Measurements from ENCODE around the gene ATP6V1G1. TPM values are rescaled to one million over a fixed set of nuclear protein-coding genes. Genes with fewer than 3 reads are reported as not detected.

ATP6V1G1 gene
- total and polyA plus RNA-seq, 2 donors (not counting 1 experiment from before 2014, with no cell fraction given): 92.7 to 102 TPM

DNA sequence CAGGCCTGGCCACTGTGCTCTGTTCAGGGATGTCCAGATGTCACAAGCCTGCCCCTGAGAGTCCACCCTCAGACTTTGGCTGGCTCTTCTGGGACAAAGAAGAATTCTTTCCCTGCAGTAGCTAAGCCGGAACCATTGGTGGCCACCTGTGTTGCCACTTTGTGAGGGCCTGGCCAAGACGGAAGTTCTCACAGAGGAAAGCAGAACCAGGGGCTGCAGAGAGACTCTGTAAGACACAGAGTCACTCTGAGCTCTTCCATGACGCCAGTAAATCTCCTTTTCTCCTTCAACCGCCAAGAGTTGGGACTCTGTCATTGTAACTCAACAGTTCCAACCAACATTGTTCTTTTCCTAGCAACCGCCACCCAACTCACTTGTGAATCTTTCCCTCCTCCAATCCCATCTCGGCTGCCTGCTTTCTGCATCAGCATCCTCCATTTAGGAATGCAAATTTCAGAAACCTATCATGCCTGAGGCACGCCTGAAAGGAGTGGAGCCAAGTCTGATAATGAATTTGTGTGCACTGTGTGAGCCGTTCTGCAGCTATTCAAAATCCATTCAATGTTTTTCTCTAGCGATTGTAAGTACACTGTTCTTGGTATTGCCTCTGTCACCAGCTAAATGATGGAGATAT is 37.8 kb upstream of the ATP6V1G1 start:
- Histone ChIP-seq H3K9ac (ENCODE audit: insufficient read depth, low read length) (no peak overlapping the region), H3K27me3 (ENCODE audit: control insufficient read depth, insufficient read depth, low read length) (peaks cover 14% of the 10 kb centered on the region), H3K9me3 (ENCODE audit: control insufficient read depth, insufficient read depth, low read depth, low read length) (no peaks in the 10 kb centered on the region), H3K4me2 (ENCODE audit: extremely low read depth, insufficient read depth, low read length) (no peak overlapping the region), H3K36me3 (ENCODE audit: control insufficient read depth, insufficient read depth, low read length) (no peaks in the 10 kb centered on the region), H4K20me1 (ENCODE audit: control insufficient read depth, extremely low read depth, insufficient read depth, low read length) (no peaks in the 10 kb centered on the region), H2AFZ (ENCODE audit: low read length) (no peak overlapping the region), H3K27ac (ENCODE audit: insufficient read depth, low read length) (no peak overlapping the region), H3K79me2 (ENCODE audit: control insufficient read depth, insufficient read depth, low read length) (no peaks in the 10 kb centered on the region), H3K4me3 (replicated peaks in 1 of 4; ENCODE audit: control extremely low read depth in 1 of 4, insufficient read depth in 1 of 4, low read depth in 3 of 4, low read length in 4 of 4) (no peak overlapping the region), H3K4me1 (ENCODE audit: control insufficient read depth, extremely low read depth, insufficient read depth, low read length) (peaks cover 5% of the 10 kb centered on the region)
- peak in 1 of 2 donors; percentile 79 for DNase-seq (ENCODE audit: low read depth in 2 of 2)
- TF ChIP-seq, protein P1, sequence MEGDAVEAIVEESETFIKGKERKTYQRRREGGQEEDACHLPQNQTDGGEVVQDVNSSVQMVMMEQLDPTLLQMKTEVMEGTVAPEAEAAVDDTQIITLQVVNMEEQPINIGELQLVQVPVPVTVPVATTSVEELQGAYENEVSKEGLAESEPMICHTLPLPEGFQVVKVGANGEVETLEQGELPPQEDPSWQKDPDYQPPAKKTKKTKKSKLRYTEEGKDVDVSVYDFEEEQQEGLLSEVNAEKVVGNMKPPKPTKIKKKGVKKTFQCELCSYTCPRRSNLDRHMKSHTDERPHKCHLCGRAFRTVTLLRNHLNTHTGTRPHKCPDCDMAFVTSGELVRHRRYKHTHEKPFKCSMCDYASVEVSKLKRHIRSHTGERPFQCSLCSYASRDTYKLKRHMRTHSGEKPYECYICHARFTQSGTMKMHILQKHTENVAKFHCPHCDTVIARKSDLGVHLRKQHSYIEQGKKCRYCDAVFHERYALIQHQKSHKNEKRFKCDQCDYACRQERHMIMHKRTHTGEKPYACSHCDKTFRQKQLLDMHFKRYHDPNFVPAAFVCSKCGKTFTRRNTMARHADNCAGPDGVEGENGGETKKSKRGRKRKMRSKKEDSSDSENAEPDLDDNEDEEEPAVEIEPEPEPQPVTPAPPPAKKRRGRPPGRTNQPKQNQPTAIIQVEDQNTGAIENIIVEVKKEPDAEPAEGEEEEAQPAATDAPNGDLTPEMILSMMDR (conservative IDR thresholded peaks at IDR 0.05 in 1 of 2, IDR thresholded peaks at IDR 0.05 in 1 of 2; ENCODE audit: low read depth in 1 of 2, low read length in 2 of 2): no peak
- TF ChIP-seq EZH2 (IDR thresholded peaks at IDR 0.05; ENCODE audit: low read length, missing control alignments): no peak

DNA sequence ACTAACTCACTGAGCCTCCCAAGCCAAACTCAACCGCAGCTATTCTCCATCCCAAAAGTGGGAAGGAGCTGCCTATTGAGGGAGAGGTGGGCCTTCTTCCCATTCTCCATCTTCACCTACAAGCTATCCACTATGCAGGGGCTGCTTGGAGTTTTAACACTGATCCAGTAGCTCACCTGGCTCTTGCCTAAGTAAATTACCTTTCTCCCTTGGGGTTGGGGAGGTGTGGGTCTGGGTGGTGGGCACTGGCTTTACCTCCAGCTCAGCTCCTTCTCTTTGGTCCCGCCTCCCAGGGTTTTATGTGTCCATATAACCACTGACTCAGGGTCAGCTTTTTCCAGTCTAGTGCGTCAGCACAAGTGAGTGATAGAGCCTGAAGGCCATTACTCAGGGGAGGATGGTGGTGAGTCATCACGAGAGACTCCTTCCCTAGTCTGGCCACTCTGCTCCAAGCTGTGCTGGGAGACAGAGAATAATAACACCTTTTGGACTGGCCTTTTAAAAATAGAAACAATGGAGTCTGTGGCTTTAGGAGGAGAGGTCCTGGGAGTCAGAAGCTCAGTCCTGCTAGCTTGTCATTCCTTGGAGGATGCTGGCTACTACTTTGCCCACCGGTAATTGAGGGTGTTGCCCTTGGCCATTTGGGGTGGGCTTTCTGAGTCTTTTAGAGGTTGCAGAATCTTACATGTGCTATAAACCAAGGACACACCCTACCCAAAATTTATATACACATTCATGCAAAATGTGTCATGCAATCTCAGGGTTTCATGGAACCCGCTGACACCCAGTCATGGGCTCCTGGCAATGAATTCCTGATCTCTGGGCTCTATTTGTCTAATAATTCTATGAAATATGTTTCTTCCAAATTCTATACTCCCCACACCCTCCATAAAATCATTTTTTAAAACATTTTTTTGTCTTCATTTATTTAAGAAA is 35.6 kb upstream of the ATP6V1G1 start:
- peaks cover 9% of the 10 kb centered on the region for H3K27me3 ChIP-seq (ENCODE audit: control insufficient read depth, insufficient read depth, low read length)
- peak overlapping the region; percentile 19 for H3K27ac ChIP-seq (ENCODE audit: insufficient read depth, low read length)
- H2AFZ ChIP-seq (ENCODE audit: low read length): no peak overlapping the region
- no peaks in the 10 kb centered on the region for H3K9me3 ChIP-seq (ENCODE audit: control insufficient read depth, insufficient read depth, low read depth, low read length)
- H3K79me2 ChIP-seq (ENCODE audit: control insufficient read depth, insufficient read depth, low read length): no peaks in the 10 kb centered on the region
- no peaks in the 10 kb centered on the region for H3K36me3 ChIP-seq (ENCODE audit: control insufficient read depth, insufficient read depth, low read length)
- no peaks in the 10 kb centered on the region for H4K20me1 ChIP-seq (ENCODE audit: control insufficient read depth, extremely low read depth, insufficient read depth, low read length)
- no peak overlapping the region for H3K4me2 ChIP-seq (ENCODE audit: extremely low read depth, insufficient read depth, low read length)
- H3K4me3 ChIP-seq (replicated peaks in 1 of 4; ENCODE audit: control extremely low read depth in 1 of 4, insufficient read depth in 1 of 4, low read depth in 3 of 4, low read length in 4 of 4): no peak overlapping the region
- peaks cover 5% of the 10 kb centered on the region for H3K4me1 ChIP-seq (ENCODE audit: control insufficient read depth, extremely low read depth, insufficient read depth, low read length)
- TF ChIP-seq, protein P1 (conservative IDR thresholded peaks at IDR 0.05 in 1 of 2, IDR thresholded peaks at IDR 0.05 in 1 of 2; ENCODE audit: low read depth in 1 of 2, low read length in 2 of 2): no peak
- TF ChIP-seq EZH2 (IDR thresholded peaks at IDR 0.05; ENCODE audit: low read length, missing control alignments): no peak
- DNase-seq (ENCODE audit: low read depth in 2 of 2): peak; percentile 98 to 99
- no peak overlapping the region for H3K9ac ChIP-seq (ENCODE audit: insufficient read depth, low read length)

DNA sequence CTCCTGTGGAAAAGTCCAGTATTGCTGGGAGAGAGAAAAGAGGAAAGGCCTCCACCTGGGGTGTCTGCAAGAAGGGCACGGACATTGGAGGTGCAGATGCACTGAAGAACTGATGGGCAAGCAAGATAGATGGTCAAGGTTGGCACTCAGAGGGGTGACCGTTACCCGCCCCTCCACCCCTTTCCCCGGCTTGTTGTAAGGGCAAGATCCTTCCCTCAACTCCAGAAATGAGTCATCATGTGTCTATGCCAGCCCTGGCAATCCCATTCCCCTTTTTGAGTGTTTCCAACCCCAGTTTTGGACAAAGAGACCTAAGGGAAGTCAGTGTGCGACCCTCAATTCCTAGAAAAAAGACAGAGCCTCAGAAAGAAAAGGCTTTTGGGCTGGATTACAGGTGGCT is 34.9 kb upstream of the ATP6V1G1 start:
- Histone ChIP-seq H3K4me1 (ENCODE audit: control insufficient read depth, extremely low read depth, insufficient read depth, low read length) (peaks cover 5% of the 10 kb centered on the region), H3K4me2 (ENCODE audit: extremely low read depth, insufficient read depth, low read length) (no peak overlapping the region), H3K9me3 (ENCODE audit: control insufficient read depth, insufficient read depth, low read depth, low read length) (no peaks in the 10 kb centered on the region), H3K27ac (ENCODE audit: insufficient read depth, low read length) (no peak overlapping the region), H3K9ac (ENCODE audit: insufficient read depth, low read length) (no peak overlapping the region), H3K27me3 (ENCODE audit: control insufficient read depth, insufficient read depth, low read length) (peaks cover 6% of the 10 kb centered on the region), H3K36me3 (ENCODE audit: control insufficient read depth, insufficient read depth, low read length) (no peaks in the 10 kb centered on the region), H3K4me3 (replicated peaks in 1 of 4; ENCODE audit: control extremely low read depth in 1 of 4, insufficient read depth in 1 of 4, low read depth in 3 of 4, low read length in 4 of 4) (no peak overlapping the region), H3K79me2 (ENCODE audit: control insufficient read depth, insufficient read depth, low read length) (no peaks in the 10 kb centered on the region), H2AFZ (ENCODE audit: low read length) (no peak overlapping the region), H4K20me1 (ENCODE audit: control insufficient read depth, extremely low read depth, insufficient read depth, low read length) (no peaks in the 10 kb centered on the region)
- peak; percentile 27 to 49 for DNase-seq (ENCODE audit: low read depth in 2 of 2)
- TF ChIP-seq, protein P1 (conservative IDR thresholded peaks at IDR 0.05 in 1 of 2, IDR thresholded peaks at IDR 0.05 in 1 of 2; ENCODE audit: low read depth in 1 of 2, low read length in 2 of 2): no peak
- TF ChIP-seq EZH2 (IDR thresholded peaks at IDR 0.05; ENCODE audit: low read length, missing control alignments): no peak

All from fibroblast of lung (primary cell).